ENCODE results near the gene ADAM12. TPM values are rescaled to one million over a fixed set of nuclear protein-coding genes. Genes with fewer than 3 reads are reported as not detected.
"Not testable (repeated sequence)": the region's sequence is repeated elsewhere in the genome, so short reads cannot be mapped to it uniquely, and the experiment has no call there.

ADAM12 gene
- total RNA-seq, 1 experiment from 2014 or later: 15.8 TPM

- Histone ChIP-seq H3K9me3 (no peaks in the 10 kb centered on the region), H3K27me3 (no peaks in the 10 kb centered on the region), H3K36me3 (no peaks in the 10 kb centered on the region), H3K4me3 (no peak overlapping the region)
- no peak for DNase-seq
Observed at GRCh38 chr10:125979976-125980375, 408.3 kb downstream of the ADAM12 start.

- Histone ChIP-seq H3K27me3 (no peaks in the 10 kb centered on the region), H3K9me3 (no peaks in the 10 kb centered on the region; the same call in 1 of the 2 replicates), H3K36me3 (no peaks in the 10 kb centered on the region), H3K4me3 (no peak overlapping the region)
- DNase-seq: no peak
Observed at GRCh38 chr10:125976960-125977605, 411.2 kb downstream of the ADAM12 start.

DNA sequence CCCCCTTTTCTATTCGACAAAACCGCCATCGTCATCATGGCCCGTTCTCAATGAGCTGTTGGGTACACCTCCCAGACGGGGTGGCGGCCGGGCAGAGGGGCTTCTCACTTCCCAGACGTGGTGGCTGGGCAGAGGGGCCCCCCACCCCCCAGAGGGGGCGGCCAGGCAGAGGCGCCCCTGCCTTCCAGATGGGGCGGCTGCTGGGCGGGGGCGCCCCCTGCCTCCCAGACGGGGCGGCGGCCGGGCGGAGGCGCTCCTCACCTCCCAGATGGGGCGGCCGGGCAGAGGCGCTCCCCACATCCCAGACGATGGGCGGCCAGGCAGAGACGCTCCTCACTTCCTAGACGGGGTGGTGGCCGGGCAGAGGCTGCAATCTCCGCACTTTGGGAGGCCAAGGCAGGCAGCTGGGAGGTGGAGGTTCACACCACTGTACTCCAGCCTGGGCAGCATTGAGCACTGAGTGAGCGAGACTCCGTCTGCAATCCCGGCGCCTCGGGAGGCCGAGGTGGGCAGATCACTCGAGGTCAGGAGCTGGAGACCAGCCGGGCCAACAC is 418.1 kb downstream of the ADAM12 start:
- not testable (repeated sequence) for DNase-seq, H3K27me3 ChIP-seq, H3K9me3 ChIP-seq, H3K36me3 ChIP-seq, H3K4me3 ChIP-seq

DNA sequence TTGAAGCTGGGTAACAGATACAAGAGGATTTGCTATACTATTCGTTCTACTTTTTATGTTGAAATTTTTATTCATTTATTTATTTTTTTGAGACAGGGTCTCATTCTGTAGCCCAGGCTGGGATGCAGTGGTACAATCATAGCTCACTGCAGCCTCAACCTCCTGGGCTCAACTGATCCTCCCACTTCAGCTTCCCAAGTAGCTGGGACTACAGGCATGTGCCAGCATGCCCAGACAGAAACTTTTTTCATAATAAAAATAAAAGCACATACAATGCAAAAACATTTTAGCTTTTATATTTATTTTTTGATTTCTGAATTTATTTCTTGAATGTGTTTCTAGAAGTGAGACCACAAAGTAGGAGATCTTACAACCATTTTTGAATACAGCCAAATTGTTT is 420.7 kb downstream of the ADAM12 start:
- Histone ChIP-seq H3K36me3 (no peaks in the 10 kb centered on the region), H3K9me3 (no peaks in the 10 kb centered on the region), H3K27me3 (no peaks in the 10 kb centered on the region), H3K4me3 (no peak overlapping the region)
- no peak for DNase-seq

DNA sequence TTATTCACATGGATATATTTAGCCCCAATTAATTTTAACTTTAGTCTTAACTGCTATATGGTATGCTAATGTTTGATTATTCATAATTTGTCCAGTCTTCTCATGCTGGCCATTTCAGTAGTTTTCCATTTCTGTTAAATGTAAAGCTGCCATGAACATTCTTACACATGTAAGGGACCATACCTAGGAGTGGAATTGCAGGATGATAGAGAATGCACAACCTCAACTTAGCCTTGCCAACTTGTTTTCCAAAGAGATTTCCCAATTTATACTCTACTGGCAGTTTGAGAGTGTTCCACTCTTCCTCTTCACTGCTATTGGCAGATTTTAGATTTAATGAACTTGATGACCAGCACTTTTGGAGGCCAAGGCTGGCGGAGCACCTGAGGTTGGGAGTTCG is 423.7 kb downstream of the ADAM12 start:
- H3K36me3 ChIP-seq: no peaks in the 10 kb centered on the region
- no peaks in the 10 kb centered on the region for H3K9me3 ChIP-seq
- no peaks in the 10 kb centered on the region for H3K27me3 ChIP-seq
- no peak overlapping the region for H3K4me3 ChIP-seq
- no peak for DNase-seq
